Measurements from ENCODE around the gene GPD1L.

DNA sequence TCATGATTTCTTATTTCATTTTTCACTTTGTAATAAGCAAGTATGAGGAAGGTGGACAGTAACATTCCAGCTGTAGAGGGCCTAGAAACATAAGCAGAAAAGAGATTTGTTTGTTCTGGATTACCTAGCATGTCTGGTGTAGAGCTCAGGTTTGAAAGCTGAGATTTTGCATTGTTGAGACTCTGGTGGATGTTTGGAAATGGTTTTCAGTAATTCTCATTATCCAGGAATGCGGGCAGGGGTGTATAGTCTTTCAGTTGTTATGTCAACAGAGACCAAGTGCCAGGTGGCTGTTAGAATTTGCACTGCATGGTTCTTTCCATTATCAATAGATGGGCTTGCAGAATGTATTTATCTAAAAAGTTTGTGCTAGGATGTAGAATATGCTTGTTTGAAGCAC lies 10.9 kb downstream of the GPD1L start:
- TF ChIP-seq, protein P1, sequence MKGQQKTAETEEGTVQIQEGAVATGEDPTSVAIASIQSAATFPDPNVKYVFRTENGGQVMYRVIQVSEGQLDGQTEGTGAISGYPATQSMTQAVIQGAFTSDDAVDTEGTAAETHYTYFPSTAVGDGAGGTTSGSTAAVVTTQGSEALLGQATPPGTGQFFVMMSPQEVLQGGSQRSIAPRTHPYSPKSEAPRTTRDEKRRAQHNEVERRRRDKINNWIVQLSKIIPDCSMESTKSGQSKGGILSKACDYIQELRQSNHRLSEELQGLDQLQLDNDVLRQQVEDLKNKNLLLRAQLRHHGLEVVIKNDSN (IDR thresholded peaks at IDR 0.05; ENCODE audit: borderline replicate concordance, extremely low read length, insufficient read depth, low read depth, low read length) = no peak
- TF ChIP-seq, protein P2, sequence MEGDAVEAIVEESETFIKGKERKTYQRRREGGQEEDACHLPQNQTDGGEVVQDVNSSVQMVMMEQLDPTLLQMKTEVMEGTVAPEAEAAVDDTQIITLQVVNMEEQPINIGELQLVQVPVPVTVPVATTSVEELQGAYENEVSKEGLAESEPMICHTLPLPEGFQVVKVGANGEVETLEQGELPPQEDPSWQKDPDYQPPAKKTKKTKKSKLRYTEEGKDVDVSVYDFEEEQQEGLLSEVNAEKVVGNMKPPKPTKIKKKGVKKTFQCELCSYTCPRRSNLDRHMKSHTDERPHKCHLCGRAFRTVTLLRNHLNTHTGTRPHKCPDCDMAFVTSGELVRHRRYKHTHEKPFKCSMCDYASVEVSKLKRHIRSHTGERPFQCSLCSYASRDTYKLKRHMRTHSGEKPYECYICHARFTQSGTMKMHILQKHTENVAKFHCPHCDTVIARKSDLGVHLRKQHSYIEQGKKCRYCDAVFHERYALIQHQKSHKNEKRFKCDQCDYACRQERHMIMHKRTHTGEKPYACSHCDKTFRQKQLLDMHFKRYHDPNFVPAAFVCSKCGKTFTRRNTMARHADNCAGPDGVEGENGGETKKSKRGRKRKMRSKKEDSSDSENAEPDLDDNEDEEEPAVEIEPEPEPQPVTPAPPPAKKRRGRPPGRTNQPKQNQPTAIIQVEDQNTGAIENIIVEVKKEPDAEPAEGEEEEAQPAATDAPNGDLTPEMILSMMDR (IDR thresholded peaks at IDR 0.05 in 2 of 3, conservative IDR thresholded peaks at IDR 0.05 in 1 of 3; ENCODE audit: control insufficient read depth in 2 of 3, extremely low read depth in 1 of 3, insufficient read depth in 1 of 3, low read depth in 3 of 3, low read length in 3 of 3) = no peak
- TF ChIP-seq EGR1 (IDR thresholded peaks at IDR 0.05; ENCODE audit: borderline replicate concordance in 1 of 2, low read depth in 2 of 2, low read length in 2 of 2) = no peak
- TF ChIP-seq ZNF274 (IDR thresholded peaks at IDR 0.05; ENCODE audit: insufficient read depth, insufficient read length) = no peak
- no peak for TF ChIP-seq RFX5 (IDR thresholded peaks at IDR 0.05; ENCODE audit: low read depth, low read length)
- no peak for TF ChIP-seq POLR2A (IDR thresholded peaks at IDR 0.05; ENCODE audit: low read depth, low read length)
- no peak for TF ChIP-seq SUZ12 (IDR thresholded peaks at IDR 0.05; ENCODE audit: unreplicated experiment)
- TF ChIP-seq, protein P3, sequence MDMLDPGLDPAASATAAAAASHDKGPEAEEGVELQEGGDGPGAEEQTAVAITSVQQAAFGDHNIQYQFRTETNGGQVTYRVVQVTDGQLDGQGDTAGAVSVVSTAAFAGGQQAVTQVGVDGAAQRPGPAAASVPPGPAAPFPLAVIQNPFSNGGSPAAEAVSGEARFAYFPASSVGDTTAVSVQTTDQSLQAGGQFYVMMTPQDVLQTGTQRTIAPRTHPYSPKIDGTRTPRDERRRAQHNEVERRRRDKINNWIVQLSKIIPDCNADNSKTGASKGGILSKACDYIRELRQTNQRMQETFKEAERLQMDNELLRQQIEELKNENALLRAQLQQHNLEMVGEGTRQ (IDR thresholded peaks at IDR 0.05; ENCODE audit: borderline replicate concordance, low read depth, low read length) = no peak
- TF ChIP-seq, protein P4, sequence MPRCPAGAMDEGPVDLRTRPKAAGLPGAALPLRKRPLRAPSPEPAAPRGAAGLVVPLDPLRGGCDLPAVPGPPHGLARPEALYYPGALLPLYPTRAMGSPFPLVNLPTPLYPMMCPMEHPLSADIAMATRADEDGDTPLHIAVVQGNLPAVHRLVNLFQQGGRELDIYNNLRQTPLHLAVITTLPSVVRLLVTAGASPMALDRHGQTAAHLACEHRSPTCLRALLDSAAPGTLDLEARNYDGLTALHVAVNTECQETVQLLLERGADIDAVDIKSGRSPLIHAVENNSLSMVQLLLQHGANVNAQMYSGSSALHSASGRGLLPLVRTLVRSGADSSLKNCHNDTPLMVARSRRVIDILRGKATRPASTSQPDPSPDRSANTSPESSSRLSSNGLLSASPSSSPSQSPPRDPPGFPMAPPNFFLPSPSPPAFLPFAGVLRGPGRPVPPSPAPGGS (IDR thresholded peaks at IDR 0.05; ENCODE audit: borderline replicate concordance, insufficient read depth, low read depth, low read length, poor library complexity, severe bottlenecking) = no peak
- TF ChIP-seq, protein P5, sequence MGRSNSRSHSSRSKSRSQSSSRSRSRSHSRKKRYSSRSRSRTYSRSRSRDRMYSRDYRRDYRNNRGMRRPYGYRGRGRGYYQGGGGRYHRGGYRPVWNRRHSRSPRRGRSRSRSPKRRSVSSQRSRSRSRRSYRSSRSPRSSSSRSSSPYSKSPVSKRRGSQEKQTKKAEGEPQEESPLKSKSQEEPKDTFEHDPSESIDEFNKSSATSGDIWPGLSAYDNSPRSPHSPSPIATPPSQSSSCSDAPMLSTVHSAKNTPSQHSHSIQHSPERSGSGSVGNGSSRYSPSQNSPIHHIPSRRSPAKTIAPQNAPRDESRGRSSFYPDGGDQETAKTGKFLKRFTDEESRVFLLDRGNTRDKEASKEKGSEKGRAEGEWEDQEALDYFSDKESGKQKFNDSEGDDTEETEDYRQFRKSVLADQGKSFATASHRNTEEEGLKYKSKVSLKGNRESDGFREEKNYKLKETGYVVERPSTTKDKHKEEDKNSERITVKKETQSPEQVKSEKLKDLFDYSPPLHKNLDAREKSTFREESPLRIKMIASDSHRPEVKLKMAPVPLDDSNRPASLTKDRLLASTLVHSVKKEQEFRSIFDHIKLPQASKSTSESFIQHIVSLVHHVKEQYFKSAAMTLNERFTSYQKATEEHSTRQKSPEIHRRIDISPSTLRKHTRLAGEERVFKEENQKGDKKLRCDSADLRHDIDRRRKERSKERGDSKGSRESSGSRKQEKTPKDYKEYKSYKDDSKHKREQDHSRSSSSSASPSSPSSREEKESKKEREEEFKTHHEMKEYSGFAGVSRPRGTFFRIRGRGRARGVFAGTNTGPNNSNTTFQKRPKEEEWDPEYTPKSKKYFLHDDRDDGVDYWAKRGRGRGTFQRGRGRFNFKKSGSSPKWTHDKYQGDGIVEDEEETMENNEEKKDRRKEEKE (IDR thresholded peaks at IDR 0.05) = no peak
- TF ChIP-seq POLR2AphosphoS5 (IDR thresholded peaks at IDR 0.05; ENCODE audit: low read length) = no peak

All from GM12878 (cell line).